HG02973 (cell line): ENCODE measurements around the gene ATP8A2.
"Not testable (repeated sequence)": the region's sequence is repeated elsewhere in the genome, so short reads cannot be mapped to it uniquely, and the experiment has no call there.

Source experiments
- ATAC-seq: cut with Tn5 transposase; IDR thresholded peaks from one replicate; pipeline ENCODE4 v1.9.1; 2021; ENCODE audit warnings: moderate library complexity; ENCODE audit not compliant: unreplicated experiment

ATP8A2 gene

GRCh38 chr13:25462301-25463125, 90.7 kb downstream of the ATP8A2 start:
- ATAC-seq = no peak

GRCh38 chr13:25463496-25463895, 91.7 kb downstream of the ATP8A2 start:
- no peak for ATAC-seq

- no peak for ATAC-seq
These were observed 95.1 kb downstream of the ATP8A2 start for GRCh38 chr13:25466880-25467279.

GRCh38 chr13:25468325-25469168, 96.8 kb downstream of the ATP8A2 start:
- no peak for ATAC-seq

- ATAC-seq = no peak
These were observed 97.4 kb downstream of the ATP8A2 start for GRCh38 chr13:25469169-25469525.

GRCh38 chr13:25473864-25474263, 102.1 kb downstream of the ATP8A2 start:
- no peak for ATAC-seq

- ATAC-seq = no peak
These were observed 106.4 kb downstream of the ATP8A2 start for GRCh38 chr13:25478186-25478585.

- no peak for ATAC-seq
These were observed 117.5 kb downstream of the ATP8A2 start for GRCh38 chr13:25489238-25489637.

- no peak for ATAC-seq
These were observed 118.5 kb downstream of the ATP8A2 start for GRCh38 chr13:25490236-25490635.

- ATAC-seq = no peak
These were observed 122.3 kb downstream of the ATP8A2 start for GRCh38 chr13:25493931-25494640.

- ATAC-seq = no peak
These were observed 123.1 kb downstream of the ATP8A2 start for GRCh38 chr13:25494698-25495411.

GRCh38 chr13:25501231-25501630, 129.5 kb downstream of the ATP8A2 start:
- ATAC-seq = no peak

- ATAC-seq = no peak
These were observed 130.3 kb downstream of the ATP8A2 start for GRCh38 chr13:25502031-25502430.

GRCh38 chr13:25502551-25502950, 130.8 kb downstream of the ATP8A2 start:
- no peak for ATAC-seq

- no peak for ATAC-seq
These were observed 132.1 kb downstream of the ATP8A2 start for GRCh38 chr13:25503856-25504255.

GRCh38 chr13:25507841-25508240, 136.1 kb downstream of the ATP8A2 start:
- no peak for ATAC-seq

- not testable (repeated sequence) for ATAC-seq
These were observed 141.3 kb downstream of the ATP8A2 start for GRCh38 chr13:25513060-25513459.

GRCh38 chr13:25518441-25518840, 146.7 kb downstream of the ATP8A2 start:
- ATAC-seq = no peak

GRCh38 chr13:25525884-25526283, 154.1 kb downstream of the ATP8A2 start:
- no peak for ATAC-seq

- no peak for ATAC-seq
These were observed 156.5 kb downstream of the ATP8A2 start for GRCh38 chr13:25528266-25528665.

- ATAC-seq = no peak
These were observed 157.7 kb downstream of the ATP8A2 start for GRCh38 chr13:25529425-25529824.
